IPS-18c (cell line): ENCODE results near the gene PNLIPRP1.

ENCODE experiments used
- H3K4me3 ChIP-seq: 2 replicates; pipeline ENCODE4 v1.7.0; 2013; ENCODE audit warnings: low read depth, mild to moderate bottlenecking, low read length, moderate library complexity; ENCODE audit not compliant: insufficient read depth
- H3K9me3 ChIP-seq: one replicate; pipeline ENCODE4 v1.6.1; 2013; ENCODE audit warnings: mild to moderate bottlenecking, low read length, moderate library complexity; ENCODE audit not compliant: control insufficient read depth, insufficient read depth

The PNLIPRP1 gene

GRCh38 chr10:116620423-116621400, 30.0 kb downstream of the PNLIPRP1 start, which contains the start of gene PNLIPRP2:
Gene PNLIPRP2, plus strand, starts transcription at chr10:116620953.
- H3K9me3 ChIP-seq = no peaks in the 10 kb centered on the region
- no peak within 1 kb of the TSS for H3K4me3 ChIP-seq

GRCh38 chr10:116621476-116621875, 30.7 kb downstream of the PNLIPRP1 start:
- H3K4me3 ChIP-seq = no peak overlapping the region
- H3K9me3 ChIP-seq = no peaks in the 10 kb centered on the region

- Histone ChIP-seq H3K4me3 (no peak overlapping the region), H3K9me3 (no peaks in the 10 kb centered on the region)
Measured at GRCh38 chr10:116621934-116622655, 31.3 kb downstream of the PNLIPRP1 start.

GRCh38 chr10:116625845-116626244, 35.1 kb downstream of the PNLIPRP1 start:
- no peak overlapping the region for H3K4me3 ChIP-seq
- no peaks in the 10 kb centered on the region for H3K9me3 ChIP-seq

- Histone ChIP-seq H3K4me3 (no peak overlapping the region), H3K9me3 (peaks cover 2% of the 10 kb centered on the region)
Measured at GRCh38 chr10:116626815-116627214, 36.1 kb downstream of the PNLIPRP1 start.

- Histone ChIP-seq H3K4me3 (peak overlapping the region; percentile 66), H3K9me3 (peaks cover 2% of the 10 kb centered on the region)
Measured at GRCh38 chr10:116627386-116627933, 36.7 kb downstream of the PNLIPRP1 start.

GRCh38 chr10:116629340-116629739, 38.6 kb downstream of the PNLIPRP1 start:
- Histone ChIP-seq H3K4me3 (no peak overlapping the region), H3K9me3 (peaks cover 2% of the 10 kb centered on the region)

GRCh38 chr10:116630020-116630419, 39.3 kb downstream of the PNLIPRP1 start:
- H3K4me3 ChIP-seq = no peak overlapping the region
- H3K9me3 ChIP-seq = peaks cover 2% of the 10 kb centered on the region

GRCh38 chr10:116631871-116632295, 41.1 kb downstream of the PNLIPRP1 start:
- H3K9me3 ChIP-seq = peaks cover 2% of the 10 kb centered on the region
- H3K4me3 ChIP-seq = no peak overlapping the region

- no peak overlapping the region for H3K4me3 ChIP-seq
- peaks cover 2% of the 10 kb centered on the region for H3K9me3 ChIP-seq
Measured at GRCh38 chr10:116632596-116633215, 41.9 kb downstream of the PNLIPRP1 start.

GRCh38 chr10:116633216-116633600, 42.4 kb downstream of the PNLIPRP1 start:
- peaks cover 2% of the 10 kb centered on the region for H3K9me3 ChIP-seq

GRCh38 chr10:116634126-116634975, 43.6 kb downstream of the PNLIPRP1 start:
- Histone ChIP-seq H3K4me3 (no peak overlapping the region), H3K9me3 (peaks cover 2% of the 10 kb centered on the region)

More at GRCh38 chr10:116633216-116633600, 42.4 kb downstream of the PNLIPRP1 start:
- H3K4me3 ChIP-seq = no peak overlapping the region

GRCh38 chr10:116636385-116636784, 45.6 kb downstream of the PNLIPRP1 start:
- Histone ChIP-seq H3K4me3 (no peak overlapping the region), H3K9me3 (peaks cover 2% of the 10 kb centered on the region)

- Histone ChIP-seq H3K9me3 (no peaks in the 10 kb centered on the region), H3K4me3 (no peak overlapping the region)
Measured at GRCh38 chr10:116636976-116637375, 46.2 kb downstream of the PNLIPRP1 start.

GRCh38 chr10:116637830-116638229, 47.1 kb downstream of the PNLIPRP1 start:
- Histone ChIP-seq H3K9me3 (no peaks in the 10 kb centered on the region), H3K4me3 (no peak overlapping the region)

- Histone ChIP-seq H3K9me3 (no peaks in the 10 kb centered on the region), H3K4me3 (no peak overlapping the region)
Measured at GRCh38 chr10:116646502-116646901, 55.7 kb downstream of the PNLIPRP1 start.
